K562 (cell line): ENCODE results near the gene PPFIBP2. TPM values are rescaled to one million over a fixed set of nuclear protein-coding genes. Genes with fewer than 3 reads are reported as not detected.

Experiments used
- ATAC-seq: fragments of 200-7000 bp; cut with Tn5 transposase; 3 replicates; pipeline ENCODE4 v1.9.1; 2020; ENCODE audit warnings: moderate library complexity
- BruUV-seq: library from RNA; stranded (reverse); fragments of 400-500 nt; replicated peaks from 2 replicates; lab custom pipeline; 2021; lab: Mats Ljungman, UMichigan
- CTCF ChIA-PET: fragments of 300-600 bp; formaldehyde crosslinking; extraction: SDS; loops from one replicate; lab custom pipeline; 2021; ENCODE audit warnings: low intra/inter-chr PET ratio; lab: Yijun Ruan, JAX
- POLR2A ChIA-PET: fragments of 300-600, 350-650 bp; sonication (Branson Sonifier 250); formaldehyde crosslinking; extraction: SDS; loops from one replicate; lab custom pipeline; 2021; ENCODE audit warnings: antibody characterized with exemption, inconsistent platforms; lab: Yijun Ruan, JAX
- DNase-seq, 4 experiments: peaks; one replicate each; pipeline versions ENCODE4 v3.0.0 to v3.0.0-alpha.2; 2011 to 2018; ENCODE audit warnings: low spot score in 3 of 4, mixed read lengths in 3 of 4; ENCODE audit errors: extremely low read depth in 1 of 4
- FAIRE-seq: peaks from 2 replicates; lab custom pipeline; 2011; peaks lifted over from hg19 to GRCh38; lab: Jason Lieb, UNC
- H2AFZ ChIP-seq: 2 replicates; pipeline ENCODE4 v1.6.0; 2011; ENCODE audit warnings: low read depth, low read length, control low read depth, inconsistent platforms
- H3K27ac ChIP-seq: fragments of 200-600 bp; 3 replicates; pipeline ENCODE4 v1.8.0; 2011; ENCODE audit warnings: low read depth, mild to moderate bottlenecking, control low read depth, inconsistent platforms, low read length, moderate library complexity, mixed read lengths; ENCODE audit errors: extremely low read depth
- H3K27me3 ChIP-seq, 2 experiments: fragments of 300-600 bp in 1 of 2; 2 replicates in 1 of 2; 3 replicates in 1 of 2; pipeline versions ENCODE4 v1.6.0 to v1.8.0; 2011; ENCODE audit warnings: inconsistent platforms in 2 of 2, low read length in 2 of 2, mild to moderate bottlenecking in 1 of 2, mixed read lengths in 1 of 2, moderate library complexity in 1 of 2; ENCODE audit not compliant: control insufficient read depth in 2 of 2, insufficient read depth in 2 of 2
- H3K36me3 ChIP-seq: fragments of 300-600 bp; 3 replicates; pipeline ENCODE4 v1.8.0; 2011; ENCODE audit warnings: mild to moderate bottlenecking, low read length, inconsistent platforms; ENCODE audit not compliant: control insufficient read depth, insufficient read depth
- H3K4me1 ChIP-seq, 2 experiments: fragments of 200-600 bp in 1 of 2; replicated peaks in 1 of 2; 2 replicates in 1 of 2; 3 replicates in 1 of 2; pipeline versions ENCODE4 v1.5.1 to v1.8.0; 2011; ENCODE audit warnings: inconsistent platforms in 2 of 2, low read length in 2 of 2, mild to moderate bottlenecking in 1 of 2, mixed read lengths in 1 of 2, moderate library complexity in 1 of 2; ENCODE audit not compliant: control insufficient read depth in 2 of 2, insufficient read depth in 2 of 2
- H3K4me2 ChIP-seq: 2 replicates; pipeline ENCODE4 v1.6.1; 2011; ENCODE audit warnings: low read length, control low read depth, inconsistent platforms, mixed read lengths; ENCODE audit not compliant: insufficient read depth
- H3K4me3 ChIP-seq: fragments of 200-600 bp; sonication (generic), shearing (Covaris generic); 2 replicates; pipeline ENCODE4 v1.5.1; 2016; ENCODE audit warnings: control low read depth, inconsistent platforms
- H3K79me2 ChIP-seq: fragments of 200-600 bp; 3 replicates; pipeline ENCODE4 v1.8.0; 2011; ENCODE audit warnings: low read length, inconsistent platforms; ENCODE audit not compliant: control insufficient read depth, insufficient read depth
- H3K9ac ChIP-seq, 2 experiments: 2 replicates each; pipeline versions ENCODE4 v1.6.0 to v1.6.1; 2011; ENCODE audit warnings: low read depth in 2 of 2, low read length in 2 of 2, control low read depth in 1 of 2, inconsistent platforms in 1 of 2, mild to moderate bottlenecking in 1 of 2, mixed read lengths in 1 of 2; ENCODE audit not compliant: insufficient read depth in 1 of 2
- H3K9me1 ChIP-seq: one replicate; pipeline ENCODE4 v1.6.0; 2011; ENCODE audit warnings: inconsistent platforms, mild to moderate bottlenecking, low read length, moderate library complexity; ENCODE audit not compliant: control insufficient read depth, insufficient read depth
- H3K9me3 ChIP-seq: replicated peaks from 2 replicates; pipeline ENCODE4 v1.5.1; 2011; ENCODE audit warnings: low read depth, low read length, inconsistent platforms; ENCODE audit not compliant: control insufficient read depth, insufficient read depth
- H4K20me1 ChIP-seq: replicated peaks from 2 replicates; pipeline ENCODE4 v1.6.1; 2011; ENCODE audit warnings: low read length, inconsistent platforms, mixed read lengths; ENCODE audit not compliant: control insufficient read depth, insufficient read depth
- BDP1 ChIP-seq: IDR thresholded peaks from 3 replicates; pipeline ENCODE4 v1.6.1; 2011; ENCODE audit not compliant: insufficient read length, insufficient read depth
- MEIS2 ChIP-seq: fragments of 450-650 bp; IDR thresholded peaks from 2 replicates; pipeline ENCODE4 v1.6.1; 2014; ENCODE audit warnings: mild to moderate bottlenecking; ENCODE audit not compliant: partially characterized antibody
- NBN ChIP-seq: fragments of 450-650 bp; IDR thresholded peaks from 2 replicates; pipeline ENCODE4 v1.6.1; 2016; ENCODE audit warnings: low read depth, mild to moderate bottlenecking
- NR2F6 ChIP-seq: fragments of 450-650 bp; formaldehyde crosslinking; IDR thresholded peaks from 2 replicates; pipeline ENCODE4 v1.4.0; 2020; ENCODE audit warnings: mild to moderate bottlenecking
- PHB ChIP-seq: fragments of 250-450 bp; sonication (Bioruptor Pico); IDR thresholded peaks from 2 replicates; pipeline ENCODE4 v1.5.0; 2021
- TSHZ1 ChIP-seq: fragments of 250-450 bp; sonication (Bioruptor Pico); IDR thresholded peaks from 2 replicates; pipeline ENCODE4 v1.4.0; 2020; ENCODE audit warnings: mild to moderate bottlenecking, moderate library complexity
- ZNF41 ChIP-seq: fragments of 250-450 bp; sonication (Bioruptor Pico); conservative IDR thresholded peaks from 2 replicates; pipeline ENCODE4 v1.4.0; 2020; ENCODE audit warnings: mild to moderate bottlenecking
- ZNF717 ChIP-seq: fragments of 250-450 bp; sonication (Bioruptor Pico); IDR thresholded peaks from 2 replicates; pipeline ENCODE4 v1.5.0; 2021
- WGBS: fragments of 100-300 bp; shearing (Covaris generic); methylation state at CpG from one replicate; pipeline ENCODE4 v1.1.6; 2016; ENCODE audit warnings: low coverage, mixed read lengths; ENCODE audit not compliant: insufficient coverage; ENCODE audit errors: missing lambda C conversion rate; 5-methylcytosine and 5-hydroxymethylcytosine counted together
- in situ Hi-C: fragments of 300-500 bp; cut with MboI; formaldehyde crosslinking; loops from 4 replicates; pipeline ENCODE4 v1.15.0; 2018; ENCODE audit warnings: inconsistent platforms, mixed read lengths
- intact Hi-C: fragments of 100-400 bp; cut with micrococcal nuclease; formaldehyde crosslinking; loops from 2 replicates; pipeline ENCODE4 v1.14.2; 2022
- polyA plus RNA-seq, 8 experiments: library from polyadenylated mRNA; depleted of rRNA in 4 of 8; stranded (reverse) in 5 of 8; unstranded in 3 of 8; fragments of >200 nt; fragmentation: Nextera tagmentation in 2 of 8; fragmentation: Illumina TruSeq in 1 of 8; extraction: Ambion mirVana in 2 of 8; extraction: Trizol in 1 of 8; gene quantifications; 2 replicates each; pipeline versions ENCODE4 v1.2.1 to v1.2.3, GENCODE V29; 2011 to 2014; ENCODE audit warnings: inconsistent platforms in 1 of 8, missing spikeins in 1 of 8
- total RNA-seq, 7 experiments: library from RNA; depleted of rRNA in 6 of 7; stranded (reverse); fragments of >200 nt in 6 of 7; fragmentation: Illumina TruSeq in 2 of 7; extraction: Trizol in 2 of 7; gene quantifications; 2 replicates each; pipeline versions ENCODE4 v1.2.1 to v1.2.3, GENCODE V29; 2011 to 2021; ENCODE audit warnings: low replicate concordance in 1 of 7
- TF ChIP-seq, protein P1 (sequence below): fragments of 450-650 bp; conservative IDR thresholded peaks from 2 replicates; pipeline ENCODE4 v1.6.1; 2016; ENCODE audit warnings: missing genetic modification characterization, low read depth, mild to moderate bottlenecking, missing compliant biosample characterization, moderate library complexity

The PPFIBP2 gene
- total and polyA plus RNA-seq, 9 of the 15 experiments (the other 6 are each of a cell fraction or from before 2014, with no cell fraction given) = 0.18 to 3.4 (median 1.2) TPM

GRCh38 chr11:7511401-7511800 is 2.4 kb upstream of the PPFIBP2 start:
- Histone ChIP-seq H3K27ac (no peak overlapping the region), H3K4me1 (peaks cover 0 to 18% of the 10 kb centered on the region in 2 experiments; a peak in 3 of 5 replicates), H3K4me2 (no peak overlapping the region), H3K79me2 (no peaks in the 10 kb centered on the region), H3K9me1 (no peaks in the 10 kb centered on the region), H3K9ac (no peak overlapping the region), H3K27me3 (peaks cover 0 to 11% of the 10 kb centered on the region in 2 experiments; a peak in 2 of 5 replicates), H3K9me3 (no peaks in the 10 kb centered on the region), H3K4me3 (no peak overlapping the region), H4K20me1 (0 out of 2 replicates have a peak, but pooled peaks cover 2% of the 10 kb centered on the region), H2AFZ (no peak overlapping the region), H3K36me3 (no peaks in the 10 kb centered on the region)
- no peak for TF ChIP-seq NR2F6 (CRISPR knock-in tag)
- TF ChIP-seq, protein P1, sequence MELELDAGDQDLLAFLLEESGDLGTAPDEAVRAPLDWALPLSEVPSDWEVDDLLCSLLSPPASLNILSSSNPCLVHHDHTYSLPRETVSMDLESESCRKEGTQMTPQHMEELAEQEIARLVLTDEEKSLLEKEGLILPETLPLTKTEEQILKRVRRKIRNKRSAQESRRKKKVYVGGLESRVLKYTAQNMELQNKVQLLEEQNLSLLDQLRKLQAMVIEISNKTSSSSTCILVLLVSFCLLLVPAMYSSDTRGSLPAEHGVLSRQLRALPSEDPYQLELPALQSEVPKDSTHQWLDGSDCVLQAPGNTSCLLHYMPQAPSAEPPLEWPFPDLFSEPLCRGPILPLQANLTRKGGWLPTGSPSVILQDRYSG (tag) = no peak
- TF ChIP-seq ZNF717 (CRISPR knock-in tag) = no peak
- TF ChIP-seq TSHZ1 (CRISPR knock-in tag) = no peak
- TF ChIP-seq ZNF41 = no peak
- no peak for TF ChIP-seq NBN
- TF ChIP-seq MEIS2 = no peak
- TF ChIP-seq BDP1 = no peak
- no peak for TF ChIP-seq PHB (CRISPR knock-in tag)
- in situ Hi-C loops = no loop called here
- POLR2A ChIA-PET = interaction anchor here (0.7 kb wide), 1 partner anchor 609 kb away, joined by 3 read pairs; no protein-coding TSS in a partner anchor
- ATAC-seq (no peak), DNase-seq (no peak), FAIRE-seq (no peak)
- WGBS = 1% methylated on average over 5 of the region's 5 CpGs
- no TSS peak for BruUV-seq
- CTCF ChIA-PET = no interaction called here
- intact Hi-C loops = no loop called here
